CD14-positive monocyte (primary cell): ENCODE results near the gene MED12L. TPM values are rescaled to one million over a fixed set of nuclear protein-coding genes. Genes with fewer than 3 reads are reported as not detected.

Source experiments
- DNase-seq, 3 donors: peaks; one replicate each; pipeline ENCODE4 v3.0.0-alpha.2; 2011 to 2022
- H2AFZ ChIP-seq: 2 replicates; pipeline ENCODE4 v1.6.0; 2012; ENCODE audit warnings: mild to moderate bottlenecking, low read depth, low read length, inconsistent platforms; ENCODE audit not compliant: insufficient read depth, poor library complexity, severe bottlenecking
- H3K27ac ChIP-seq, 2 donors: 1 replicate in 1 of 2; 2 replicates in 1 of 2; pipeline ENCODE4 v1.5.1; 2012 to 2013; ENCODE audit warnings: low read length in 2 of 2, control low read depth in 1 of 2, inconsistent platforms in 1 of 2, low read depth in 1 of 2, mild to moderate bottlenecking in 1 of 2
- H3K27me3 ChIP-seq, 2 donors: one replicate each; pipeline versions ENCODE4 v1.6.0 to v1.6.1; 2011 to 2013; ENCODE audit warnings: low read length in 2 of 2; ENCODE audit not compliant: control insufficient read depth in 2 of 2, insufficient read depth in 2 of 2
- H3K36me3 ChIP-seq, 2 donors: replicated peaks in 1 of 2; 1 replicate in 1 of 2; 2 replicates in 1 of 2; pipeline versions ENCODE4 v1.5.1 to v1.6.1; 2012 to 2013; ENCODE audit warnings: low read length in 2 of 2, control low read depth in 1 of 2, inconsistent platforms in 1 of 2, mild to moderate bottlenecking in 1 of 2; ENCODE audit not compliant: insufficient read depth in 2 of 2, control insufficient read depth in 1 of 2
- H3K4me1 ChIP-seq, 2 donors: 1 replicate in 1 of 2; 2 replicates in 1 of 2; pipeline versions ENCODE4 v1.5.1 to v1.6.1; 2012 to 2013; ENCODE audit warnings: low read length in 2 of 2, control low read depth in 1 of 2, inconsistent platforms in 1 of 2, mild to moderate bottlenecking in 1 of 2, moderate library complexity in 1 of 2; ENCODE audit not compliant: insufficient read depth in 2 of 2, control insufficient read depth in 1 of 2
- H3K4me2 ChIP-seq: replicated peaks from 2 replicates; pipeline ENCODE3; 2012; ENCODE audit warnings: low read length, moderate library complexity, mild to moderate bottlenecking; ENCODE audit not compliant: poor library complexity, severe bottlenecking; ENCODE audit errors: extremely low read depth
- H3K4me3 ChIP-seq, 3 experiments: fragments of 200-600 bp in 1 of 3; sonication (generic) in 1 of 3; replicated peaks in 1 of 3; 1 replicate in 2 of 3; 2 replicates in 1 of 3; pipeline ENCODE4 v1.5.1; 2011 to 2013; ENCODE audit warnings: low read length in 3 of 3, mild to moderate bottlenecking in 3 of 3, control low read depth in 2 of 3, low read depth in 2 of 3, inconsistent platforms in 1 of 3, moderate library complexity in 1 of 3
- H3K79me2 ChIP-seq: 2 replicates; pipeline ENCODE4 v1.6.0; 2012; ENCODE audit warnings: mild to moderate bottlenecking, control low read depth, inconsistent platforms, low read length, moderate library complexity; ENCODE audit not compliant: insufficient read depth
- H3K9ac ChIP-seq: 2 replicates; pipeline ENCODE4 v1.6.0; 2017; ENCODE audit warnings: low read length, mild to moderate bottlenecking; ENCODE audit not compliant: insufficient read depth, poor library complexity, severe bottlenecking
- H3K9me3 ChIP-seq, 2 donors: replicated peaks in 1 of 2; 1 replicate in 1 of 2; 2 replicates in 1 of 2; pipeline versions ENCODE4 v1.5.1 to v1.6.1; 2012 to 2013; ENCODE audit warnings: low read length in 2 of 2, control low read depth in 1 of 2; ENCODE audit not compliant: control insufficient read depth in 1 of 2, insufficient read depth in 1 of 2
- H4K20me1 ChIP-seq: 2 replicates; pipeline ENCODE4 v1.6.0; 2012; ENCODE audit warnings: mild to moderate bottlenecking, low read length, control low read depth, moderate library complexity; ENCODE audit not compliant: insufficient read depth
- H3K27ac Mint-ChIP-seq, 7 donors: one replicate each; pipeline ENCODE4 v1.8.0; 2020; ENCODE audit warnings: mild to moderate bottlenecking in 7 of 7, mixed read lengths in 7 of 7, moderate library complexity in 6 of 7, inconsistent platforms in 2 of 7
- H3K27me3 Mint-ChIP-seq, 3 donors: one replicate each; pipeline ENCODE4 v1.8.0; 2021 to 2022; ENCODE audit warnings: low read depth in 3 of 3, mild to moderate bottlenecking in 3 of 3, mixed read lengths in 3 of 3, moderate library complexity in 3 of 3, inconsistent platforms in 1 of 3
- H3K36me3 Mint-ChIP-seq, 2 donors: one replicate each; pipeline ENCODE4 v1.8.0; 2020; ENCODE audit warnings: mixed read lengths in 2 of 2, inconsistent platforms in 1 of 2, mild to moderate bottlenecking in 1 of 2
- H3K4me1 Mint-ChIP-seq: one replicate; pipeline ENCODE4 v1.8.0; 2020; ENCODE audit warnings: mild to moderate bottlenecking, mixed read lengths
- H3K4me3 Mint-ChIP-seq, 2 donors: one replicate each; pipeline ENCODE4 v1.8.0; 2020; ENCODE audit warnings: mild to moderate bottlenecking in 2 of 2, mixed read lengths in 2 of 2, moderate library complexity in 1 of 2
- H3K9me3 Mint-ChIP-seq, 7 donors: one replicate each; pipeline ENCODE4 v1.8.0; 2020 to 2022; ENCODE audit warnings: mixed read lengths in 7 of 7, mild to moderate bottlenecking in 6 of 7, moderate library complexity in 6 of 7, inconsistent platforms in 2 of 7
- WGBS: methylation state at CpG from one replicate; pipeline ENCODE4 v1.1.5; 2013; ENCODE audit warnings: missing lambda C conversion rate; ENCODE audit not compliant: insufficient coverage; 5-methylcytosine and 5-hydroxymethylcytosine counted together
- intact Hi-C, 2 donors: fragments of 100-400 bp; cut with micrococcal nuclease; formaldehyde crosslinking; loops; one replicate each; pipeline versions ENCODE4 v1.15.0 to v1.15.1; 2023
- polyA plus RNA-seq, 3 donors: library from polyadenylated mRNA; depleted of rRNA in 1 of 3; unstranded in 2 of 3; stranded (reverse) in 1 of 3; fragments of 300-500 nt in 2 of 3; fragments of >200 nt in 1 of 3; fragmentation: Illumina TruSeq in 2 of 3; gene quantifications; 1 replicate in 2 of 3; 2 replicates in 1 of 3; pipeline ENCODE4 v1.2.3, GENCODE V29; 2012 to 2021
- TF ChIP-seq, protein P1 (sequence below): fragments of 200-600 bp; IDR thresholded peaks from one replicate; pipeline ENCODE4 v1.8.0; 2022; ENCODE audit warnings: antibody characterized with exemption, mild to moderate bottlenecking

MED12L gene
- polyA plus RNA-seq, 3 donors = 0.12 to 0.29 TPM; not detected in 1

DNA sequence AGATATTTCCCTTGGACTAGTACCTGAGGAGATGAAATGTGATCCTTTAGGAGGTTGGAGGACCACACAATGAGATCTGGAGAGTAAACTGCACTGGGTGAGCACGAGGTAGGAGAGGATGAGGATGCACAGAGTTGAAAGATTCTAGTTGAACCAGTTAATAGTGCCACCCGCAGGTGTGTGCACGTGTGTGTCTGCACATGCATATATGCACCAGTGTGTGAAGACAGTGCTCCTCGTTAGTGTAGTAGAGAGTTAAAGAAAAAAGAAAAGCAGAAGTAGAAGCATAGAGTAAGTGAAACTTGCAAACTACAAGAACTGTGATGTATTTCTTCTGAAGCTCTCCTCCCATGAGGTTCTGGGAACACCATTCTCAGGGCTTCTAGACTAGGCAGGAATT is 8.4 kb downstream of the MED12L start:
- no peak overlapping the region for H2AFZ ChIP-seq
- no peak overlapping the region for H3K9ac ChIP-seq
- no peaks in the 10 kb centered on the region for H4K20me1 ChIP-seq
- no peaks in the 10 kb centered on the region for H3K4me1 ChIP-seq
- Mint-ChIP-seq H3K9me3 (no peaks in the 10 kb centered on the region), H3K4me1 (peaks cover 6% of the 10 kb centered on the region), H3K4me3 (no peak overlapping the region), H3K36me3 (no peaks in the 10 kb centered on the region), H3K27ac (no peak overlapping the region), H3K27me3 (peaks cover 0 to 3% (median under 1%) of the 10 kb centered on the region in 3 donors)
- intact Hi-C loops = no loop called here
- no peaks in the 10 kb centered on the region for H3K27me3 ChIP-seq
- H3K79me2 ChIP-seq = no peaks in the 10 kb centered on the region
- H3K36me3 ChIP-seq = no peaks in the 10 kb centered on the region
- no peak overlapping the region for H3K4me2 ChIP-seq
- TF ChIP-seq, protein P1, sequence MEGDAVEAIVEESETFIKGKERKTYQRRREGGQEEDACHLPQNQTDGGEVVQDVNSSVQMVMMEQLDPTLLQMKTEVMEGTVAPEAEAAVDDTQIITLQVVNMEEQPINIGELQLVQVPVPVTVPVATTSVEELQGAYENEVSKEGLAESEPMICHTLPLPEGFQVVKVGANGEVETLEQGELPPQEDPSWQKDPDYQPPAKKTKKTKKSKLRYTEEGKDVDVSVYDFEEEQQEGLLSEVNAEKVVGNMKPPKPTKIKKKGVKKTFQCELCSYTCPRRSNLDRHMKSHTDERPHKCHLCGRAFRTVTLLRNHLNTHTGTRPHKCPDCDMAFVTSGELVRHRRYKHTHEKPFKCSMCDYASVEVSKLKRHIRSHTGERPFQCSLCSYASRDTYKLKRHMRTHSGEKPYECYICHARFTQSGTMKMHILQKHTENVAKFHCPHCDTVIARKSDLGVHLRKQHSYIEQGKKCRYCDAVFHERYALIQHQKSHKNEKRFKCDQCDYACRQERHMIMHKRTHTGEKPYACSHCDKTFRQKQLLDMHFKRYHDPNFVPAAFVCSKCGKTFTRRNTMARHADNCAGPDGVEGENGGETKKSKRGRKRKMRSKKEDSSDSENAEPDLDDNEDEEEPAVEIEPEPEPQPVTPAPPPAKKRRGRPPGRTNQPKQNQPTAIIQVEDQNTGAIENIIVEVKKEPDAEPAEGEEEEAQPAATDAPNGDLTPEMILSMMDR = no peak
- H3K4me3 ChIP-seq = no peak overlapping the region
- H3K27ac ChIP-seq = no peak overlapping the region
- WGBS = 8% methylated on average over 4 of the region's 4 CpGs
- no peak for DNase-seq
- H3K9me3 ChIP-seq = no peaks in the 10 kb centered on the region

DNA sequence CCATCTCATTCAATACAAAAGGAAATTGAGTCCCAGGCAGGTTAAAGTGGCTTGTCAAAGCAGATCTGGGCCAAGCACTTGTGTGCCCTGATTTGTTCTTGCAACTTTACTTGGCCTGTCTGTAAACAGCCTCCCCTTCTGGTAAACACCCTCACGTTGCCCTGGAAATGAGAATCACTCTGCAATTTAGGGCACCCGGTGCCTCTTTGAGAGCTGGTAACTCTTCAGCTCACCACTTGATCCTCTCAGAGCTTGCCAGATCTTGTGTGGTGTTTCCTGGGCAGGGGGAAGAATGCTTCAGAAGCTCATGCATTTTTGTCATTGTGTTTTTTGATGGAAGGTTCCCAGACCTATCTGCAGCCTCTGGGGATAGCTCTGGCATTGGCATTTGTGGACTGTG is 11.3 kb downstream of the MED12L start:
- Histone ChIP-seq H3K79me2 (no peaks in the 10 kb centered on the region), H3K4me1 (no peaks in the 10 kb centered on the region), H3K9ac (no peak overlapping the region), H3K27ac (no peak overlapping the region), H3K9me3 (no peaks in the 10 kb centered on the region), H3K36me3 (no peaks in the 10 kb centered on the region), H3K27me3 (no peaks in the 10 kb centered on the region), H3K4me3 (no peak overlapping the region), H4K20me1 (no peaks in the 10 kb centered on the region), H3K4me2 (no peak overlapping the region), H2AFZ (no peak overlapping the region)
- H3K4me3 Mint-ChIP-seq = no peak overlapping the region
- no peak for DNase-seq
- intact Hi-C loops = no loop called here
- H3K27ac Mint-ChIP-seq = no peak overlapping the region
- H3K4me1 Mint-ChIP-seq = peaks cover 6% of the 10 kb centered on the region
- TF ChIP-seq, protein P1 = no peak
- no peaks in the 10 kb centered on the region for H3K36me3 Mint-ChIP-seq
- no peaks in the 10 kb centered on the region for H3K27me3 Mint-ChIP-seq
- H3K9me3 Mint-ChIP-seq = peaks cover 0 to 3% (median 0%) of the 10 kb centered on the region in 7 donors
- WGBS = 83% methylated on average over 1 of the region's 2 CpGs
